Measurements from ENCODE around the gene JAKMIP2.

Gene JAKMIP2

DNA sequence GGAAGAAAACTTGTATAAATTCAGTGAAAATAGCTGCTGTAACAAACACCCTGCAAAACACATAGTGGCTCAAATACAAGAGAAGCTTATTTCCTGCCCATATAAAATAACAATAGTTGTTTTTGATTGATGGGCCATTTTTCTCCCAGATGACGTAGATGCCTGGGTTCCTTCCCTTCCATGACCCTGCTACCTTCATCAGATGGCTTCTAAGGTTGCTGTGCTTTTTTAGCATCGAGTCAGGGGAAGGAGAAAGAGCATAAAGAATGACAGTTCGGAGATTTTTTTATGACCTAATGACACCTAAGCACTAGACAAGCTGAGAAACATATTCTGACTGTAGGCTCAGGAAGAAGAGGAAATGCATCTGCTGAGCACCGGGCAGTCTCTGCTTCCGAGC is 238.0 kb downstream of the JAKMIP2 start:
- no peak for DNase-seq

DNA sequence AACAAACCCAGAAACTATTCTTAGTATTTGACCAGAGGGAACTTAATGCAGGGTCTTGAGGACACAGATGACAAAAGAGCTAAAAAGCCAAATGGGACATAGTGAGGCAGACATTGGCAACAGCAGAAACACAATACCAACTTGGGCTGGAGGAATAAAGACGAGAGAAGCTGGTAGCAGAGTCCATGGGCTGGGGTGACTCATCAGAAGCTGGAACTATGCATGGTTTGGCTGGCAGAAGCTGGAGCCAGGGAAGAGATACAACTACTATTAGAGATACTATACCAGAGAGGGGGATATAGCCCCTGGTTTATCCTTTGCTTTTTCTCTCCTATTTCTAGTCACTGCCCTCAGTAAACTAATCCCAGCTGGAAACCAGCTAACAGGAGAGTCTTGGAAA is 243.5 kb downstream of the JAKMIP2 start:
- no peak for DNase-seq

DNA sequence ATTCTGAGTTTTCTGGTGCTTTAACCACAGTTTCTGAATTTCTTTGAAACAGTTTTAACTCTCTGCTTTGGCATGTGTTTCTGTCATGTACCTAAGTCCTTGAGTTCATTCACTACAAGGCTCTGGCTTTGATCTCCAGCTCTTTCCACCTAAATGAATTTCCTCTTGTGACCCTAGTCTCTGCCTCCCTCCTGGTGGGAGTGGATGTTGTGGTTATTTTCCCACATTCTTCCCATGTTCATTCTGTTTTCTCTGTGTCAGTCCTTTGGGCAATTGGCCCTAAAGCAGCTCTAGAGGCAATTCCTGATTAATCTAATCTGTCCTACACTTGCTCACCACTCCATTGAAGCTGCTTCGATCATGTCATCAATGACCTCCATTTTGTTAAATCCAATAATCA is 244.3 kb downstream of the JAKMIP2 start:
- no peak for DNase-seq
